IMR-90 (cell line): Measurements from ENCODE around the gene SIGLEC11. TPM values are rescaled to one million over a fixed set of nuclear protein-coding genes. Genes with fewer than 3 reads are reported as not detected.

Experiments used
- ATAC-seq: fragments of 200-7000 bp; cut with Tn5 transposase; 2 replicates; pipeline ENCODE4 v1.9.1; 2020; ENCODE audit warnings: low read depth, mild to moderate bottlenecking, moderate library complexity
- BruUV-seq: library from RNA; stranded (reverse); fragments of 400-500 nt; replicated peaks from 2 replicates; lab custom pipeline; 2021; lab: Mats Ljungman, UMichigan
- CTCF ChIA-PET: fragments of 300-600 bp; formaldehyde crosslinking; extraction: SDS; loops from one replicate; lab custom pipeline; 2021; ENCODE audit warnings: antibody characterized with exemption; lab: Yijun Ruan, JAX
- POLR2A ChIA-PET: fragments of 300-600 bp; sonication (Branson Sonifier 250); formaldehyde crosslinking; loops from one replicate; lab custom pipeline; 2022; ENCODE audit warnings: antibody characterized with exemption; ENCODE audit not compliant: unreplicated experiment; lab: Charles Lee
- DNase-seq: peaks from one replicate; pipeline ENCODE4 v3.0.0; 2013
- H2AFZ ChIP-seq: replicated peaks from 2 replicates; pipeline ENCODE3; 2013; ENCODE audit warnings: low read length, mild to moderate bottlenecking; ENCODE audit not compliant: poor library complexity
- H2AK5ac ChIP-seq: 2 replicates; pipeline ENCODE4 v1.6.1; 2013; ENCODE audit warnings: low read depth, low read length, inconsistent platforms
- H2AK9ac ChIP-seq: replicated peaks from 2 replicates; pipeline ENCODE3; 2013; ENCODE audit warnings: mild to moderate bottlenecking, low read depth, low read length, moderate library complexity; ENCODE audit not compliant: poor library complexity
- H2BK120ac ChIP-seq: 2 replicates; pipeline ENCODE4 v1.6.1; 2013; ENCODE audit warnings: low read depth, low read length, inconsistent platforms
- H2BK15ac ChIP-seq: 3 replicates; pipeline ENCODE4 v1.6.1; 2013; ENCODE audit warnings: low read depth, low read length, inconsistent platforms
- H2BK20ac ChIP-seq: 2 replicates; pipeline ENCODE4 v1.6.1; 2013; ENCODE audit warnings: low read depth, mild to moderate bottlenecking, inconsistent platforms, low read length, moderate library complexity
- H2BK5ac ChIP-seq: 2 replicates; pipeline ENCODE4 v1.6.1; 2013; ENCODE audit warnings: mild to moderate bottlenecking, low read depth, low read length, inconsistent platforms; ENCODE audit not compliant: poor library complexity, severe bottlenecking
- H3K14ac ChIP-seq: replicated peaks from 2 replicates; pipeline ENCODE4 v1.6.1; 2013; ENCODE audit warnings: low read depth, low read length, inconsistent platforms
- H3K18ac ChIP-seq: 2 replicates; pipeline ENCODE4 v1.6.1; 2013; ENCODE audit warnings: low read depth, low read length, control low read depth
- H3K23ac ChIP-seq: 2 replicates; pipeline ENCODE4 v1.6.1; 2013; ENCODE audit warnings: low read depth, low read length, inconsistent platforms
- H3K27ac ChIP-seq: 2 replicates; pipeline ENCODE4 v1.5.1; 2013; ENCODE audit warnings: mild to moderate bottlenecking, control low read depth, low read length; ENCODE audit not compliant: insufficient read depth
- H3K27me3 ChIP-seq: 2 replicates; pipeline ENCODE4 v1.6.1; 2013; ENCODE audit warnings: low read length; ENCODE audit not compliant: control insufficient read depth, insufficient read depth
- H3K36me3 ChIP-seq: 2 replicates; pipeline ENCODE4 v1.6.1; 2013; ENCODE audit warnings: low read length, mixed read lengths; ENCODE audit not compliant: control insufficient read depth, insufficient read depth
- H3K4ac ChIP-seq: 2 replicates; pipeline ENCODE4 v1.6.1; 2013; ENCODE audit warnings: low read depth, low read length, inconsistent platforms
- H3K4me1 ChIP-seq: 2 replicates; pipeline ENCODE4 v1.6.1; 2013; ENCODE audit warnings: low read length, mixed read lengths; ENCODE audit not compliant: control insufficient read depth, insufficient read depth
- H3K4me2 ChIP-seq: 2 replicates; pipeline ENCODE4 v1.6.1; 2013; ENCODE audit warnings: low read depth, mild to moderate bottlenecking, control low read depth, low read length, moderate library complexity
- H3K4me3 ChIP-seq: 2 replicates; pipeline ENCODE4 v1.5.1; 2013; ENCODE audit warnings: low read depth, mild to moderate bottlenecking, control low read depth, low read length, moderate library complexity; ENCODE audit not compliant: insufficient read depth
- H3K56ac ChIP-seq: 2 replicates; pipeline ENCODE4 v1.6.1; 2013; ENCODE audit warnings: low read length, inconsistent platforms; ENCODE audit not compliant: insufficient read depth; ENCODE audit errors: extremely low read depth
- H3K79me1 ChIP-seq, 2 experiments: 2 replicates each; pipeline ENCODE4 v1.6.1; 2013; ENCODE audit warnings: low read length in 2 of 2, inconsistent platforms in 1 of 2, low read depth in 1 of 2
- H3K9ac ChIP-seq: 2 replicates; pipeline ENCODE4 v1.6.1; 2013; ENCODE audit warnings: low read depth, low read length, control low read depth
- H3K9me1 ChIP-seq: 2 replicates; pipeline ENCODE4 v1.6.1; 2013; ENCODE audit warnings: low read length, inconsistent platforms; ENCODE audit not compliant: insufficient read depth
- H3K9me3 ChIP-seq: 2 replicates; pipeline ENCODE4 v1.6.1; 2013; ENCODE audit warnings: low read length; ENCODE audit not compliant: control insufficient read depth, insufficient read depth
- H4K20me1 ChIP-seq: 2 replicates; pipeline ENCODE4 v1.6.1; 2013; ENCODE audit warnings: low read length, inconsistent platforms; ENCODE audit not compliant: insufficient read depth
- H4K5ac ChIP-seq: 2 replicates; pipeline ENCODE4 v1.6.1; 2013; ENCODE audit warnings: mild to moderate bottlenecking, low read depth, low read length, control low read depth
- H4K8ac ChIP-seq, 2 experiments: 2 replicates each; pipeline ENCODE4 v1.6.1; 2013; ENCODE audit warnings: low read depth in 2 of 2, low read length in 2 of 2, control low read depth in 1 of 2, inconsistent platforms in 1 of 2
- H4K91ac ChIP-seq: 2 replicates; pipeline ENCODE4 v1.6.1; 2013; ENCODE audit warnings: low read depth, low read length, inconsistent platforms; ENCODE audit not compliant: insufficient read depth
- BHLHE40 ChIP-seq: fragments of 150-350 bp; IDR thresholded peaks from 2 replicates; pipeline ENCODE4 v1.6.1; 2016; ENCODE audit warnings: mild to moderate bottlenecking, low read depth, low read length
- CEBPB ChIP-seq: IDR thresholded peaks from 2 replicates; pipeline ENCODE4 v1.6.1; 2012; ENCODE audit warnings: low read depth, low read length, improper control_type of control experiment
- CHD1 ChIP-seq: IDR thresholded peaks from 2 replicates; pipeline ENCODE4 v1.6.1; 2012; ENCODE audit warnings: low read depth, low read length, improper control_type of control experiment
- FOS ChIP-seq: fragments of 150-350 bp; IDR thresholded peaks from 2 replicates; pipeline ENCODE4 v1.6.1; 2016; ENCODE audit warnings: low read depth, low read length
- MAFK ChIP-seq: IDR thresholded peaks from 2 replicates; pipeline ENCODE4 v1.6.1; 2012; ENCODE audit warnings: low read depth, low read length, improper control_type of control experiment
- MAZ ChIP-seq: IDR thresholded peaks from 2 replicates; pipeline ENCODE4 v1.6.1; 2012; ENCODE audit warnings: low read depth, mild to moderate bottlenecking, low read length, improper control_type of control experiment, moderate library complexity, borderline replicate concordance
- MXI1 ChIP-seq: IDR thresholded peaks from 2 replicates; pipeline ENCODE4 v1.6.1; 2012; ENCODE audit warnings: low read depth, mild to moderate bottlenecking, low read length, moderate library complexity, borderline replicate concordance
- NFE2L2 ChIP-seq: fragments of 150-350 bp; IDR thresholded peaks from 2 replicates; pipeline ENCODE4 v1.6.1; 2016; ENCODE audit warnings: low read depth, mild to moderate bottlenecking, low read length
- POLR2A ChIP-seq: IDR thresholded peaks from 2 replicates; pipeline ENCODE4 v1.6.1; 2012; ENCODE audit warnings: mild to moderate bottlenecking, low read depth, low read length
- RAD21 ChIP-seq: IDR thresholded peaks from 2 replicates; pipeline ENCODE4 v1.6.1; 2012; ENCODE audit warnings: low read length, improper control_type of control experiment
- RCOR1 ChIP-seq: IDR thresholded peaks from 2 replicates; pipeline ENCODE4 v1.6.1; 2012; ENCODE audit warnings: mild to moderate bottlenecking, low read length, improper control_type of control experiment; ENCODE audit not compliant: insufficient replicate concordance
- RFX5 ChIP-seq: IDR thresholded peaks from 2 replicates; pipeline ENCODE4 v1.8.0; 2012; ENCODE audit warnings: low read depth, mild to moderate bottlenecking, low read length, moderate library complexity
- SMC3 ChIP-seq: fragments of 150-350 bp; IDR thresholded peaks from 2 replicates; pipeline ENCODE4 v1.6.1; 2016; ENCODE audit warnings: low read depth, mild to moderate bottlenecking, antibody characterized with exemption, low read length, moderate library complexity
- WGBS, 2 experiments: methylation state at CpG; one replicate each; pipeline versions ENCODE4 v1.1.5 to v1.1.7; 2013; ENCODE audit warnings: missing lambda C conversion rate in 2 of 2; ENCODE audit not compliant: insufficient read length in 1 of 2; ENCODE audit errors: extremely low coverage in 2 of 2; 5-methylcytosine and 5-hydroxymethylcytosine counted together
- dilution Hi-C: fragments of 300-500 bp; cut with HindIII; formaldehyde crosslinking; loops from one replicate; pipeline ENCODE4 v1.14.3; 2018; ENCODE audit warnings: low sequenced_read_pairs; ENCODE audit not compliant: unreplicated experiment
- in situ Hi-C: fragments of 300-500 bp; cut with MboI; formaldehyde crosslinking; loops from 3 replicates; pipeline ENCODE4 v1.14.3; 2019; ENCODE audit warnings: low sequenced_read_pairs, inconsistent platforms, mixed read lengths
- intact Hi-C: fragments of 100-400 bp; cut with micrococcal nuclease; formaldehyde crosslinking; loops from 2 replicates; pipeline ENCODE4 v1.10.0; 2022
- polyA plus RNA-seq, 3 experiments: library from polyadenylated mRNA; depleted of rRNA; stranded (reverse); fragments of >200 nt; gene quantifications; 2 replicates each; pipeline ENCODE4 v1.2.3, GENCODE V29; 2012; ENCODE audit warnings: low replicate concordance in 1 of 3
- total RNA-seq: library from RNA; depleted of rRNA; stranded (reverse); fragments of >200 nt; gene quantifications from 2 replicates; pipeline ENCODE4 v1.2.3, GENCODE V29; 2012
- TF ChIP-seq, protein P1 (sequence below): fragments of 150-350 bp; IDR thresholded peaks from 2 replicates; pipeline ENCODE4 v1.6.1; 2017; ENCODE audit warnings: mild to moderate bottlenecking, antibody characterized with exemption, low read length, low read depth
- TF ChIP-seq, protein P2 (sequence below): fragments of 150-350 bp; IDR thresholded peaks from 2 replicates; pipeline ENCODE4 v1.6.1; 2016; ENCODE audit warnings: low read depth, mild to moderate bottlenecking, low read length, moderate library complexity, borderline replicate concordance
- TF ChIP-seq, protein P3 (sequence below): conservative IDR thresholded peaks from 2 replicates; pipeline ENCODE4 v1.5.1; 2012; ENCODE audit warnings: mild to moderate bottlenecking, low read depth, low read length, improper control_type of control experiment

Gene SIGLEC11
- total and polyA plus RNA-seq, 2 of the 4 experiments (the other 2 are of a cell fraction): not detected

DNA sequence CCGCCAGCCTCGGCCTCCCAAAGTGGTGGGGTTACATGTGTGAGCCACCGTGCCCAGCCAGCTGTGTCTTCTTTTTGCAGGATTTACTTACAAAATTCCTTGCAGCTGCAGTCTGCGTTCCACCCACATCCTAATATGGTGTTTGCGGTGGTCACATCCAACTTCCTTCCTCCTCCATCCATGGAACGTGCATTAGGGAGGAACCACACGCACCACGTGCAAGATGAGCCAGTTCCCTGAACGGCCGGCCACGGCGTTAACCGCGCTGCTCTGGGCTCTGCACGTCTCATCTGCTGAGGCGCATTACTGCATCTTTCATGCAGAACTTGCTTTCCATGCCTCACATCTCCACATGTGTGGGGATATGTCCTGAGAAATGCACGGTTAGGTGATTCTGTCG, 13.0 kb upstream of the SIGLEC11 start:
- H3K4me2 ChIP-seq: no peak overlapping the region
- H4K91ac ChIP-seq: no peak overlapping the region
- H3K14ac ChIP-seq: no peak overlapping the region
- H3K9me1 ChIP-seq: peaks cover 3% of the 10 kb centered on the region; the same call in 1 of the 2 replicates
- no peak overlapping the region for H2BK120ac ChIP-seq
- H4K5ac ChIP-seq: no peak overlapping the region
- no TSS peak for BruUV-seq
- H3K23ac ChIP-seq: no peak overlapping the region
- H2AK5ac ChIP-seq: no peak overlapping the region
- CTCF ChIA-PET: no interaction called here
- no peak overlapping the region for H3K4me3 ChIP-seq
- no peak overlapping the region for H3K27ac ChIP-seq
- H3K56ac ChIP-seq: no peak overlapping the region
- WGBS, 2 experiments: 77% methylated on average over 7 of the region's 18 CpGs; no CpG with 5 or more reads in 1 of the 2 experiments
- no peaks in the 10 kb centered on the region for H3K79me1 ChIP-seq
- H2AFZ ChIP-seq: no peak overlapping the region
- intact Hi-C loops (no loop called here), dilution Hi-C loops (no loop called here), in situ Hi-C loops (no loop called here)
- no peaks in the 10 kb centered on the region for H3K4me1 ChIP-seq
- POLR2A ChIA-PET: no interaction called here
- H3K9me3 ChIP-seq: no peaks in the 10 kb centered on the region
- H4K8ac ChIP-seq: no peak overlapping the region
- H3K18ac ChIP-seq: no peak overlapping the region
- no peak overlapping the region for H3K9ac ChIP-seq
- H2AK9ac ChIP-seq: no peak overlapping the region
- no peak overlapping the region for H2BK15ac ChIP-seq
- H2BK5ac ChIP-seq: no peak overlapping the region
- H2BK20ac ChIP-seq: no peak overlapping the region
- no peak overlapping the region for H3K4ac ChIP-seq
- no peaks in the 10 kb centered on the region; the same call in 1 of the 2 replicates for H4K20me1 ChIP-seq
- H3K36me3 ChIP-seq: peaks cover 16% of the 10 kb centered on the region
- TF ChIP-seq, protein P1, sequence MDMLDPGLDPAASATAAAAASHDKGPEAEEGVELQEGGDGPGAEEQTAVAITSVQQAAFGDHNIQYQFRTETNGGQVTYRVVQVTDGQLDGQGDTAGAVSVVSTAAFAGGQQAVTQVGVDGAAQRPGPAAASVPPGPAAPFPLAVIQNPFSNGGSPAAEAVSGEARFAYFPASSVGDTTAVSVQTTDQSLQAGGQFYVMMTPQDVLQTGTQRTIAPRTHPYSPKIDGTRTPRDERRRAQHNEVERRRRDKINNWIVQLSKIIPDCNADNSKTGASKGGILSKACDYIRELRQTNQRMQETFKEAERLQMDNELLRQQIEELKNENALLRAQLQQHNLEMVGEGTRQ: no peak
- no peak for TF ChIP-seq MAFK
- no peak for TF ChIP-seq MAZ
- TF ChIP-seq RCOR1: no peak
- TF ChIP-seq FOS: no peak
- TF ChIP-seq, protein P2, sequence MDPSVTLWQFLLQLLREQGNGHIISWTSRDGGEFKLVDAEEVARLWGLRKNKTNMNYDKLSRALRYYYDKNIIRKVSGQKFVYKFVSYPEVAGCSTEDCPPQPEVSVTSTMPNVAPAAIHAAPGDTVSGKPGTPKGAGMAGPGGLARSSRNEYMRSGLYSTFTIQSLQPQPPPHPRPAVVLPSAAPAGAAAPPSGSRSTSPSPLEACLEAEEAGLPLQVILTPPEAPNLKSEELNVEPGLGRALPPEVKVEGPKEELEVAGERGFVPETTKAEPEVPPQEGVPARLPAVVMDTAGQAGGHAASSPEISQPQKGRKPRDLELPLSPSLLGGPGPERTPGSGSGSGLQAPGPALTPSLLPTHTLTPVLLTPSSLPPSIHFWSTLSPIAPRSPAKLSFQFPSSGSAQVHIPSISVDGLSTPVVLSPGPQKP: no peak
- no peak for TF ChIP-seq BHLHE40
- TF ChIP-seq, protein P3, sequence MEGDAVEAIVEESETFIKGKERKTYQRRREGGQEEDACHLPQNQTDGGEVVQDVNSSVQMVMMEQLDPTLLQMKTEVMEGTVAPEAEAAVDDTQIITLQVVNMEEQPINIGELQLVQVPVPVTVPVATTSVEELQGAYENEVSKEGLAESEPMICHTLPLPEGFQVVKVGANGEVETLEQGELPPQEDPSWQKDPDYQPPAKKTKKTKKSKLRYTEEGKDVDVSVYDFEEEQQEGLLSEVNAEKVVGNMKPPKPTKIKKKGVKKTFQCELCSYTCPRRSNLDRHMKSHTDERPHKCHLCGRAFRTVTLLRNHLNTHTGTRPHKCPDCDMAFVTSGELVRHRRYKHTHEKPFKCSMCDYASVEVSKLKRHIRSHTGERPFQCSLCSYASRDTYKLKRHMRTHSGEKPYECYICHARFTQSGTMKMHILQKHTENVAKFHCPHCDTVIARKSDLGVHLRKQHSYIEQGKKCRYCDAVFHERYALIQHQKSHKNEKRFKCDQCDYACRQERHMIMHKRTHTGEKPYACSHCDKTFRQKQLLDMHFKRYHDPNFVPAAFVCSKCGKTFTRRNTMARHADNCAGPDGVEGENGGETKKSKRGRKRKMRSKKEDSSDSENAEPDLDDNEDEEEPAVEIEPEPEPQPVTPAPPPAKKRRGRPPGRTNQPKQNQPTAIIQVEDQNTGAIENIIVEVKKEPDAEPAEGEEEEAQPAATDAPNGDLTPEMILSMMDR: no peak
- no peak for TF ChIP-seq MXI1
- TF ChIP-seq NFE2L2: no peak
- no peak for TF ChIP-seq CHD1
- TF ChIP-seq SMC3: no peak
- no peak for TF ChIP-seq RAD21
- no peak for TF ChIP-seq CEBPB
- no peak for TF ChIP-seq RFX5
- no peak for TF ChIP-seq POLR2A
- peaks cover 5% of the 10 kb centered on the region for H3K27me3 ChIP-seq
- no peak for ATAC-seq
- DNase-seq: no peak
